Panc1 (cell line): ENCODE data around the gene GPR162. TPM values are rescaled to one million over a fixed set of nuclear protein-coding genes. Genes with fewer than 3 reads are reported as not detected.
"Not testable (repeated sequence)": the region's sequence is repeated elsewhere in the genome, so short reads cannot be mapped to it uniquely, and the experiment has no call there.

ENCODE experiments used
- ATAC-seq: fragments of 200-7000 bp; cut with Tn5 transposase; 2 replicates; pipeline ENCODE4 v1.9.1; 2020; ENCODE audit warnings: mild to moderate bottlenecking, moderate library complexity
- BruUV-seq: library from RNA; stranded (reverse); fragments of 400-500 nt; replicated peaks from 2 replicates; lab custom pipeline; 2021; lab: Mats Ljungman, UMichigan
- CTCF ChIA-PET: fragments of 300-600 bp; sonication (Branson Sonifier 250); formaldehyde crosslinking; loops from one replicate; lab custom pipeline; 2022; ENCODE audit warnings: antibody characterized with exemption; lab: Charles Lee
- POLR2A ChIA-PET: fragments of 300-600 bp; sonication (Branson Sonifier 250); formaldehyde crosslinking; loops from one replicate; lab custom pipeline; 2022; ENCODE audit warnings: antibody characterized with exemption; lab: Charles Lee
- DNase-seq: peaks from one replicate; pipeline ENCODE4 v3.0.0-alpha.2; 2010; ENCODE audit warnings: low read depth, low spot score
- H3K27ac ChIP-seq: 2 replicates; pipeline ENCODE4 v1.5.1; 2011; ENCODE audit warnings: mild to moderate bottlenecking, low read length, inconsistent platforms
- H3K27me3 ChIP-seq: fragments of 200-500 bp; sonication (Bioruptor generic); 2 replicates; pipeline ENCODE4 v1.6.0; 2014; ENCODE audit warnings: low read length, inconsistent platforms; ENCODE audit not compliant: control insufficient read depth, insufficient read depth
- H3K36me3 ChIP-seq: fragments of 200-500 bp; sonication (Bioruptor generic); 2 replicates; pipeline ENCODE4 v1.5.1; 2014; ENCODE audit warnings: inconsistent platforms, mild to moderate bottlenecking, low read length, moderate library complexity; ENCODE audit not compliant: control insufficient read depth, insufficient read depth
- H3K4me1 ChIP-seq: 2 replicates; pipeline ENCODE4 v1.5.1; 2011; ENCODE audit warnings: inconsistent platforms, mild to moderate bottlenecking, low read length, moderate library complexity; ENCODE audit not compliant: control insufficient read depth, insufficient read depth
- H3K4me3 ChIP-seq, 2 experiments: 2 replicates each; pipeline ENCODE4 v1.5.1; 2011 to 2012; ENCODE audit warnings: low read depth in 2 of 2, low read length in 2 of 2, mild to moderate bottlenecking in 2 of 2, inconsistent platforms in 1 of 2, moderate library complexity in 1 of 2
- H3K9me3 ChIP-seq: fragments of 200-500 bp; sonication (Bioruptor generic); 2 replicates; pipeline ENCODE4 v1.5.1; 2014; ENCODE audit warnings: low read depth, mild to moderate bottlenecking, inconsistent platforms, low read length, moderate library complexity; ENCODE audit not compliant: control insufficient read depth, insufficient read depth
- CTCF ChIP-seq: fragments of 450-650 bp; IDR thresholded peaks from 2 replicates; pipeline ENCODE4 v1.5.1; 2017; ENCODE audit warnings: mild to moderate bottlenecking
- POLR2AphosphoS5 ChIP-seq: IDR thresholded peaks from 2 replicates; pipeline ENCODE4 v1.6.1; 2012; ENCODE audit warnings: mild to moderate bottlenecking, low read depth, low read length, moderate library complexity
- REST ChIP-seq, 2 experiments: IDR thresholded peaks; 2 replicates each; pipeline ENCODE4 v1.6.1; 2011 to 2012; ENCODE audit warnings: low read depth in 2 of 2, control low read depth in 1 of 2, low read length in 1 of 2, mild to moderate bottlenecking in 1 of 2, moderate library complexity in 1 of 2; ENCODE audit not compliant: insufficient read depth in 1 of 2
- SIN3A ChIP-seq: IDR thresholded peaks from 2 replicates; pipeline ENCODE4 v1.6.1; 2012; ENCODE audit warnings: low read depth, mild to moderate bottlenecking, low read length, moderate library complexity, borderline replicate concordance; ENCODE audit not compliant: insufficient read depth
- TCF7L2 ChIP-seq: IDR thresholded peaks from 2 replicates; pipeline ENCODE4 v1.6.1; 2011; ENCODE audit warnings: mild to moderate bottlenecking, low read depth, low read length, inconsistent platforms
- in situ Hi-C: cut with HindIII; loops from 2 replicates; pipeline ENCODE4 v1.10.0; 2016; ENCODE audit warnings: low sequenced_read_pairs, low pct_unique_long_range_greater_than_20kb
- intact Hi-C: fragments of 100-400 bp; cut with micrococcal nuclease; formaldehyde crosslinking; loops from one replicate; pipeline ENCODE4 v1.10.0; 2022; ENCODE audit not compliant: unreplicated experiment
- total RNA-seq: library from RNA; stranded (reverse); gene quantifications from one replicate; pipeline ENCODE4 v1.2.1, GENCODE V29; 2021; ENCODE audit not compliant: unreplicated experiment

GPR162 gene
- total RNA-seq, 1 experiment from 2014 or later = 1.3 TPM

- no TSS peak for BruUV-seq
- no peaks in the 10 kb centered on the region for H3K9me3 ChIP-seq
- TF ChIP-seq CTCF = no peak
- no peak for TF ChIP-seq REST (IDR thresholded peaks at IDR 0.05; ENCODE audit: insufficient read depth in 1 of 2, low read depth in 2 of 2, low read length in 1 of 2)
- TF ChIP-seq POLR2AphosphoS5 = no peak
- TF ChIP-seq SIN3A = no peak
- no peak for TF ChIP-seq TCF7L2
- ChIA-PET CTCF (no interaction called here), POLR2A (no interaction called here)
- intact Hi-C loops (no loop called here), in situ Hi-C loops (no loop called here)
- ATAC-seq = no peak
- peaks cover 2% of the 10 kb centered on the region for H3K36me3 ChIP-seq
- no peak overlapping the region for H3K27ac ChIP-seq
- H3K27me3 ChIP-seq = no peaks in the 10 kb centered on the region
- H3K4me3 ChIP-seq = no peak overlapping the region
- no peak for DNase-seq
- peaks cover 7% of the 10 kb centered on the region for H3K4me1 ChIP-seq
Observed at GRCh38 chr12:6863586-6864321, 42.1 kb downstream of the GPR162 start.

- intact Hi-C loops = not testable (repeated sequence)
Observed at GRCh38 chr12:6865307-6865706, 43.7 kb downstream of the GPR162 start.

More at GRCh38 chr12:6865307-6865706, 43.7 kb downstream of the GPR162 start:
- peaks cover 18% of the 10 kb centered on the region for H3K4me1 ChIP-seq
- H3K4me3 ChIP-seq, H3K27ac ChIP-seq, BruUV-seq, ATAC-seq, in situ Hi-C loops, CTCF ChIA-PET, H3K36me3 ChIP-seq, H3K9me3 ChIP-seq, H3K27me3 ChIP-seq, DNase-seq, POLR2A ChIA-PET: not testable (repeated sequence)
